Stimulated activated CD8-positive, alpha-beta memory T cell treated with anti-CD3 and anti-CD28 coated beads, Interleukin-15, amount 100 ng/mL, for 4 hours (primary cell): ENCODE data around the gene CCDC117.
"Not testable (repeated sequence)": the region's sequence is repeated elsewhere in the genome, so short reads cannot be mapped to it uniquely, and the experiment has no call there.

Experiments used
- DNase-seq, 2 donors: peaks; one replicate each; pipeline ENCODE4 v3.0.0-alpha.2; 2020; ENCODE audit warnings: low read depth in 2 of 2

CCDC117 gene

GRCh38 chr22:28801845-28802594, 29.5 kb downstream of the CCDC117 start:
- DNase-seq, result no peak

- DNase-seq, result no peak
Measured at GRCh38 chr22:28802595-28803123, 30.2 kb downstream of the CCDC117 start.

- not testable (repeated sequence) for DNase-seq
Measured at GRCh38 chr22:28805426-28805825, 32.9 kb downstream of the CCDC117 start.

- DNase-seq, result no peak
Measured at GRCh38 chr22:28808716-28809355, 36.3 kb downstream of the CCDC117 start.

- peak in 1 of 2 donors; percentile 22 for DNase-seq
Measured at GRCh38 chr22:28810821-28811491, 38.5 kb downstream of the CCDC117 start.

- no peak for DNase-seq
Measured at GRCh38 chr22:28812516-28812915, 40.0 kb downstream of the CCDC117 start.

- DNase-seq, result no peak
Measured at GRCh38 chr22:28813772-28814518, 41.5 kb downstream of the CCDC117 start.

GRCh38 chr22:28815111-28815510, 42.6 kb downstream of the CCDC117 start:
- DNase-seq, result no peak

GRCh38 chr22:28815729-28816128, 43.2 kb downstream of the CCDC117 start:
- no peak for DNase-seq

- DNase-seq, result no peak
Measured at GRCh38 chr22:28817064-28817463, 44.6 kb downstream of the CCDC117 start.

- DNase-seq, result no peak
Measured at GRCh38 chr22:28817919-28818859, 45.7 kb downstream of the CCDC117 start.

GRCh38 chr22:28819253-28820096, 47.0 kb downstream of the CCDC117 start:
- DNase-seq, result no peak

- no peak for DNase-seq
Measured at GRCh38 chr22:28820885-28821284, 48.4 kb downstream of the CCDC117 start.

GRCh38 chr22:28821452-28821851, 49.0 kb downstream of the CCDC117 start:
- DNase-seq, result no peak

- no peak for DNase-seq
Measured at GRCh38 chr22:28822930-28823551, 50.5 kb downstream of the CCDC117 start.

GRCh38 chr22:28824455-28824854, 52.0 kb downstream of the CCDC117 start:
- DNase-seq, result not testable (repeated sequence)

GRCh38 chr22:28826430-28826829, 53.9 kb downstream of the CCDC117 start:
- DNase-seq, result not testable (repeated sequence)

- DNase-seq, result no peak
Measured at GRCh38 chr22:28826921-28827320, 54.4 kb downstream of the CCDC117 start.
